Naive thymus-derived CD4-positive, alpha-beta T cell (primary cell): ENCODE data around the gene MAGI2. TPM values are rescaled to one million over a fixed set of nuclear protein-coding genes. Genes with fewer than 3 reads are reported as not detected.

ENCODE experiments used
- ATAC-seq: fragments of 150-1000 bp; cut with Tn5 transposase; 2 replicates; pipeline ENCODE4 v1.10.0; 2021; ENCODE audit warnings: mild to moderate bottlenecking, moderate library complexity
- CTCF ChIA-PET: fragments of 350-600 bp; sonication (Branson Sonifier 250); formaldehyde crosslinking; loops from one replicate; lab custom pipeline; 2021; ENCODE audit warnings: antibody characterized with exemption; lab: Charles Lee
- POLR2A ChIA-PET: fragments of 350-600 bp; sonication (Branson Sonifier 250); formaldehyde crosslinking; loops from one replicate; lab custom pipeline; 2021; ENCODE audit warnings: antibody characterized with exemption, inconsistent platforms; lab: Charles Lee
- DNase-seq, 9 donors: peaks; one replicate each; pipeline versions ENCODE4 v3.0.0 to v3.0.0-alpha.2; 2020 to 2022; ENCODE audit warnings: mixed read lengths in 1 of 9
- H3K27ac ChIP-seq: one replicate; pipeline ENCODE4 v1.7.0; 2013; ENCODE audit warnings: mild to moderate bottlenecking, low read depth, low read length, moderate library complexity
- H3K27me3 ChIP-seq, 2 donors: one replicate each; pipeline ENCODE4 v1.7.0; 2013; ENCODE audit warnings: low read length in 2 of 2, mild to moderate bottlenecking in 2 of 2, moderate library complexity in 2 of 2; ENCODE audit not compliant: control insufficient read depth in 2 of 2, insufficient read depth in 2 of 2
- H3K36me3 ChIP-seq, 3 experiments: 1 replicate in 2 of 3; 2 replicates in 1 of 3; pipeline ENCODE4 v1.7.0; 2013; ENCODE audit warnings: low read length in 3 of 3, mild to moderate bottlenecking in 3 of 3, moderate library complexity in 1 of 3; ENCODE audit not compliant: insufficient read depth in 3 of 3, control insufficient read depth in 2 of 3
- H3K4me1 ChIP-seq, 2 donors: one replicate each; pipeline ENCODE4 v1.7.0; 2013; ENCODE audit warnings: low read length in 2 of 2, mild to moderate bottlenecking in 2 of 2, moderate library complexity in 1 of 2; ENCODE audit not compliant: control insufficient read depth in 2 of 2, insufficient read depth in 2 of 2
- H3K4me3 ChIP-seq: 2 replicates; pipeline ENCODE4 v1.7.0; 2013; ENCODE audit warnings: mild to moderate bottlenecking, low read length
- H3K9me3 ChIP-seq, 3 experiments: 1 replicate in 2 of 3; 2 replicates in 1 of 3; pipeline ENCODE4 v1.7.0; 2013; ENCODE audit warnings: low read length in 3 of 3; ENCODE audit not compliant: control insufficient read depth in 2 of 3
- H3K27ac Mint-ChIP-seq, 9 donors: one replicate each; pipeline ENCODE4 v1.8.0; 2020 to 2022; ENCODE audit warnings: mixed read lengths in 9 of 9, mild to moderate bottlenecking in 8 of 9, moderate library complexity in 5 of 9, inconsistent platforms in 2 of 9
- H3K27me3 Mint-ChIP-seq, 5 donors: one replicate each; pipeline ENCODE4 v1.8.0; 2021 to 2022; ENCODE audit warnings: mixed read lengths in 5 of 5, mild to moderate bottlenecking in 1 of 5
- H3K36me3 Mint-ChIP-seq, 5 donors: one replicate each; pipeline ENCODE4 v1.8.0; 2020 to 2022; ENCODE audit warnings: mixed read lengths in 5 of 5, mild to moderate bottlenecking in 3 of 5, inconsistent platforms in 1 of 5
- H3K4me1 Mint-ChIP-seq, 7 donors: one replicate each; pipeline ENCODE4 v1.8.0; 2020 to 2022; ENCODE audit warnings: mixed read lengths in 7 of 7, mild to moderate bottlenecking in 3 of 7, inconsistent platforms in 1 of 7
- H3K4me3 Mint-ChIP-seq, 10 donors: one replicate each; pipeline ENCODE4 v1.8.0; 2020 to 2022; ENCODE audit warnings: mild to moderate bottlenecking in 10 of 10, mixed read lengths in 10 of 10, moderate library complexity in 6 of 10, inconsistent platforms in 2 of 10
- H3K9me3 Mint-ChIP-seq, 11 donors: one replicate each; pipeline ENCODE4 v1.8.0; 2020 to 2022; ENCODE audit warnings: mixed read lengths in 11 of 11, mild to moderate bottlenecking in 4 of 11, inconsistent platforms in 1 of 11, moderate library complexity in 1 of 11
- intact Hi-C, 2 donors: fragments of 100-400 bp; cut with micrococcal nuclease; formaldehyde crosslinking; loops; one replicate each; pipeline ENCODE4 v1.15.1; 2023
- polyA plus RNA-seq, 2 donors: library from polyadenylated mRNA; unstranded; fragments of 300-500 nt; fragmentation: Illumina TruSeq; gene quantifications; one replicate each; pipeline ENCODE4 v1.2.3, GENCODE V29; 2021
- total RNA-seq, 6 experiments: library from RNA in 5 of 6; stranded (reverse) in 5 of 6; gene quantifications; 1 replicate in 5 of 6; 2 replicates in 1 of 6; pipeline ENCODE4 v1.2.3 and lab custom pipeline; 2021 to 2026

MAGI2 gene
- total and polyA plus RNA-seq, 7 experiments from 2014 or later = 0.05 to 0.67 (median 0.15) TPM; not detected in 3

DNA sequence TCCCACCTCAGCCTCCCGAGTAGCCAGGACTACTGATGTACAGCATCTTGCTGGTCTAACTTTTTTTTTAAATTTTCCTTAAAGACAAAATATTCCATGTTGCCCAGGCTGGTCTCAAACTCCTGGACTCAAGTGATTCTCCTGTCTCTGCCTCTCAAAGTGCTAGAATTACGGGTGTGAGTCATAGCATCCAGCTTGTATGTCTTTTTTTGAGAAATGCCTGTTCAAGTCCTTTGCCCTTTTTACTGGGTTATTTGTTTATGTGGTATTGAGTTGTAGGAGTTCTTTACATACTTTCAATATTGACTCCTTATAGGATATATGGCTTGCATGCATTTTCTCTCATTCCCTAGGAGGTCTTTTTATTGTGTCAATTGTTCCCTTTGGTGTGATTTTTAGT is 486.4 kb downstream of the MAGI2 start:
- H3K4me3 ChIP-seq = no peak overlapping the region
- ATAC-seq (no peak), DNase-seq (no peak)
- H3K27ac ChIP-seq = no peak overlapping the region
- no peaks in the 10 kb centered on the region for H3K4me1 Mint-ChIP-seq
- peaks cover 0 to 20% (median 0%) of the 10 kb centered on the region in 11 donors for H3K9me3 Mint-ChIP-seq
- intact Hi-C loops = no loop called here
- H3K27me3 ChIP-seq = no peaks in the 10 kb centered on the region
- no peaks in the 10 kb centered on the region for H3K36me3 ChIP-seq
- ChIA-PET POLR2A (no interaction called here), CTCF (no interaction called here)
- H3K4me3 Mint-ChIP-seq = no peak overlapping the region
- no peaks in the 10 kb centered on the region for H3K9me3 ChIP-seq
- no peaks in the 10 kb centered on the region for H3K36me3 Mint-ChIP-seq
- H3K4me1 ChIP-seq = no peaks in the 10 kb centered on the region
- H3K27me3 Mint-ChIP-seq = no peaks in the 10 kb centered on the region
- H3K27ac Mint-ChIP-seq = no peak overlapping the region

DNA sequence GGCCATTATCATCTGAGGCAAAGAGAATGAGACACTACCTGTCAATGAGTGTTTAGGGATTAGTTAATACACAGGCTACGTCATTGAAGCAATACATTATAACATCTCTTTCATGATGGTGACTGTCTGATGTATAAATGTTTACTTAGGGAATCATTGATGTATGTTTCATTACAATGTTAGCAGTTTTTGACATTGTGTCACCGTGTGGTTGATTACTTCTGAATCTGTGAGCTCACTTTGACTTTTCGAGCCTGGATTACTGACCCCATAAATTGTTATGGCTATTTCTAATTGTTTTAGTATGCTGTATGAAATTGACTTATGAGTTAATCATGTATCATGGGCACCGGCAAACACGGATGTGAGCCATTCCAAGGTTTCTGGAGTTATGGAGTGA is 494.0 kb downstream of the MAGI2 start:
- Mint-ChIP-seq H3K27ac (no peak overlapping the region), H3K4me3 (no peak overlapping the region), H3K27me3 (no peaks in the 10 kb centered on the region), H3K36me3 (no peaks in the 10 kb centered on the region), H3K4me1 (no peaks in the 10 kb centered on the region), H3K9me3 (peaks cover 0 to 10% (median 0%) of the 10 kb centered on the region in 11 donors)
- no peaks in the 10 kb centered on the region for H3K36me3 ChIP-seq
- H3K27me3 ChIP-seq = no peaks in the 10 kb centered on the region
- H3K27ac ChIP-seq = no peak overlapping the region
- intact Hi-C loops = no loop called here
- ATAC-seq (no peak), DNase-seq (no peak)
- ChIA-PET CTCF (no interaction called here), POLR2A (no interaction called here)
- H3K4me3 ChIP-seq = no peak overlapping the region
- no peaks in the 10 kb centered on the region for H3K9me3 ChIP-seq
- no peaks in the 10 kb centered on the region for H3K4me1 ChIP-seq

DNA sequence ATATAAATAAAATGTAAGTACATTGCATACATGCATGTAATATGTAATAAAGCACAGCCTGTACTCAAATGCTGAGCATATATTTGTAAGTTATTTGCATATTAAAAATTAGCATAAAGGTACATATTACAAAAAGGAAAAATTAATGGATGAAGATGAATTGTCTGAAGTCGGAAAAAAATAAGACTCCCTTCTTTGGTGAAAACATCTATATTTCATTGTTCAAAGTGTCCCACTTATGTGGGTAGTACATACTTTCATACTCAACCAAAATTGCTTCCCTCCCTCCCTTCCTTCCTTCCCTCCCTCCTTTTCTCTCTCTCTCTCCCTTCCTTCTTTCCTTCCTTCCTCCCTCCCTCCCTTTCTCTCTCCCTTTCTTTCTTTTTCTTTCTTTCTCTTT is 498.1 kb downstream of the MAGI2 start:
- no peaks in the 10 kb centered on the region for H3K9me3 ChIP-seq
- H3K4me1 ChIP-seq = no peaks in the 10 kb centered on the region
- Mint-ChIP-seq H3K27ac (no peak overlapping the region), H3K4me3 (no peak overlapping the region), H3K4me1 (no peaks in the 10 kb centered on the region), H3K27me3 (no peaks in the 10 kb centered on the region), H3K36me3 (no peaks in the 10 kb centered on the region), H3K9me3 (peaks cover 0 to 11% (median 0%) of the 10 kb centered on the region in 11 donors)
- ChIA-PET POLR2A (no interaction called here), CTCF (no interaction called here)
- H3K27me3 ChIP-seq = no peaks in the 10 kb centered on the region
- H3K36me3 ChIP-seq = no peaks in the 10 kb centered on the region
- H3K27ac ChIP-seq = no peak overlapping the region
- no peak for ATAC-seq
- intact Hi-C loops = no loop called here
- no peak overlapping the region for H3K4me3 ChIP-seq
- no peak for DNase-seq

GRCh38 chr7:78953726-78954363 is 499.6 kb downstream of the MAGI2 start:
- ATAC-seq (no peak), DNase-seq (no peak)
- Mint-ChIP-seq H3K27me3 (no peaks in the 10 kb centered on the region), H3K36me3 (no peaks in the 10 kb centered on the region), H3K4me3 (no peak overlapping the region), H3K9me3 (peaks cover 0 to 11% (median 0%) of the 10 kb centered on the region in 11 donors), H3K4me1 (no peaks in the 10 kb centered on the region), H3K27ac (no peak overlapping the region)
- H3K9me3 ChIP-seq = no peaks in the 10 kb centered on the region
- intact Hi-C loops = no loop called here
- H3K27me3 ChIP-seq = no peaks in the 10 kb centered on the region
- ChIA-PET CTCF (no interaction called here), POLR2A (no interaction called here)
- no peaks in the 10 kb centered on the region for H3K4me1 ChIP-seq
- H3K27ac ChIP-seq = no peak overlapping the region
- no peaks in the 10 kb centered on the region for H3K36me3 ChIP-seq
- no peak overlapping the region for H3K4me3 ChIP-seq

DNA sequence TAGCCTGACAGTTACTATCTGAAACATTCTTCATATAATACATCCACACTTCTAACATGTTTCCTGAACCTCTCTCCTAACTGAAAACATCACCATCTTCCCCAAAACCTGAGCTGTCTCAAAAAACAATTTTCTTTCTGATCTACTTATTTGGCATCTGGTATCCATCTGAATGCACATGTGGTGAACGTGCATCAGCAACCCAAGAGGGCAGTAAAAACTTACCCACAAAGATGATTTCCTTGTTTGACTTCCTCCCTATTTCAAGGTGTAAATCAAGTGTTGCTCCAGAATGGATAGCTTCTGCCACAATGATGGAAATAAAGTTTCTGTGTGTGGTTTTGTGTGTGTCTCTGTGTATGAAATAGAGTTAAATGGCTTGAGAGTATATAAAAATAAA is 500.4 kb downstream of the MAGI2 start:
- DNase-seq (no peak), ATAC-seq (no peak)
- H3K9me3 Mint-ChIP-seq = peaks cover 0 to 11% (median 0%) of the 10 kb centered on the region in 11 donors
- no peaks in the 10 kb centered on the region for H3K36me3 Mint-ChIP-seq
- Histone ChIP-seq H3K27ac (no peak overlapping the region), H3K4me1 (no peaks in the 10 kb centered on the region), H3K4me3 (no peak overlapping the region), H3K27me3 (no peaks in the 10 kb centered on the region), H3K9me3 (no peaks in the 10 kb centered on the region), H3K36me3 (no peaks in the 10 kb centered on the region)
- no peaks in the 10 kb centered on the region for H3K4me1 Mint-ChIP-seq
- no peaks in the 10 kb centered on the region for H3K27me3 Mint-ChIP-seq
- H3K27ac Mint-ChIP-seq = no peak overlapping the region
- H3K4me3 Mint-ChIP-seq = no peak overlapping the region
- intact Hi-C loops = no loop called here
- CTCF ChIA-PET = no interaction called here
- POLR2A ChIA-PET = no interaction called here

DNA sequence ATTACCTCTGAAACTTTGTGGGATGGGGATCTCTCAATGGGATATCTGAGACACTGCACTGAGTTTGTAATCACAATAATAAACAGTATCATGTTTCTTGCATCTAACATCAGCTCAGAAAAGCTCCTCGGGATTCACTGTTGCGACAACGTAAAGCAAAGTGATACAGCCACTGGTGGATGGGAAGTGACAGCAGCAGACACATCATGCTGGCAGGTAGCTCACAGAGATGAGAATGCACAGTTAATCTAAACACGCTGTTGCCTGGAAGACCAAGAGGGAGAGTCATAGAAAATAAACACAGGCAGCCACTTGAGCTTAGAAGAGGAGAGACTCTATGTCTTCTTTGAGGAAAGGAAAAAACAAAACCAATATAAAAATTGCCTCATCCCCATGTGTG is 513.8 kb downstream of the MAGI2 start:
- Histone ChIP-seq H3K4me1 (no peaks in the 10 kb centered on the region), H3K27me3 (no peaks in the 10 kb centered on the region), H3K27ac (no peak overlapping the region), H3K4me3 (no peak overlapping the region), H3K36me3 (no peaks in the 10 kb centered on the region), H3K9me3 (no peaks in the 10 kb centered on the region)
- Mint-ChIP-seq H3K27me3 (no peaks in the 10 kb centered on the region), H3K27ac (no peak overlapping the region), H3K9me3 (peaks cover 0 to 7% (median 0%) of the 10 kb centered on the region in 11 donors), H3K36me3 (no peaks in the 10 kb centered on the region), H3K4me1 (no peaks in the 10 kb centered on the region), H3K4me3 (no peak overlapping the region)
- DNase-seq (no peak), ATAC-seq (no peak)
- intact Hi-C loops = no loop called here
- CTCF ChIA-PET = no interaction called here
- POLR2A ChIA-PET = no interaction called here

- H3K27ac Mint-ChIP-seq = no peak overlapping the region
- no peaks in the 10 kb centered on the region for H3K4me1 ChIP-seq
- H3K9me3 Mint-ChIP-seq = peaks cover 0 to 8% (median 0%) of the 10 kb centered on the region in 11 donors
- H3K36me3 Mint-ChIP-seq = no peaks in the 10 kb centered on the region
- no peaks in the 10 kb centered on the region for H3K9me3 ChIP-seq
- CTCF ChIA-PET = no interaction called here
- ATAC-seq (no peak), DNase-seq (no peak)
- no peaks in the 10 kb centered on the region for H3K36me3 ChIP-seq
- H3K27ac ChIP-seq = no peak overlapping the region
- intact Hi-C loops = no loop called here
- no peak overlapping the region for H3K4me3 ChIP-seq
- no peaks in the 10 kb centered on the region for H3K27me3 ChIP-seq
- no peaks in the 10 kb centered on the region for H3K4me1 Mint-ChIP-seq
- H3K27me3 Mint-ChIP-seq = no peaks in the 10 kb centered on the region
- POLR2A ChIA-PET = no interaction called here
- no peak overlapping the region for H3K4me3 Mint-ChIP-seq
Measured at GRCh38 chr7:78924581-78924980, 528.9 kb downstream of the MAGI2 start.
